GM12891 (cell line): Measurements from ENCODE around the gene PRPSAP1.

Source experiments
- PAX5 ChIP-seq: IDR thresholded peaks from 2 replicates; pipeline ENCODE4 v1.6.1; 2011; ENCODE audit warnings: low read length, moderate library complexity, mild to moderate bottlenecking; ENCODE audit not compliant: insufficient read depth, severe bottlenecking
- POLR2A ChIP-seq: IDR thresholded peaks from 2 replicates; pipeline ENCODE4 v1.6.1; 2011; ENCODE audit warnings: low read depth, low read length, control low read depth
- POLR2AphosphoS5 ChIP-seq: IDR thresholded peaks from 2 replicates; pipeline ENCODE4 v1.6.1; 2011; ENCODE audit warnings: low read depth, low read length, control low read depth
- POU2F2 ChIP-seq: IDR thresholded peaks from 2 replicates; pipeline ENCODE4 v1.6.1; 2011; ENCODE audit warnings: low read depth, mild to moderate bottlenecking, control low read depth, low read length, moderate library complexity
- SPI1 ChIP-seq: IDR thresholded peaks from 2 replicates; pipeline ENCODE4 v1.6.1; 2011; ENCODE audit warnings: low read depth, low read length, control low read depth
- TAF1 ChIP-seq: IDR thresholded peaks from 2 replicates; pipeline ENCODE4 v1.6.1; 2011; ENCODE audit warnings: low read depth, low read length, control low read depth

DNA sequence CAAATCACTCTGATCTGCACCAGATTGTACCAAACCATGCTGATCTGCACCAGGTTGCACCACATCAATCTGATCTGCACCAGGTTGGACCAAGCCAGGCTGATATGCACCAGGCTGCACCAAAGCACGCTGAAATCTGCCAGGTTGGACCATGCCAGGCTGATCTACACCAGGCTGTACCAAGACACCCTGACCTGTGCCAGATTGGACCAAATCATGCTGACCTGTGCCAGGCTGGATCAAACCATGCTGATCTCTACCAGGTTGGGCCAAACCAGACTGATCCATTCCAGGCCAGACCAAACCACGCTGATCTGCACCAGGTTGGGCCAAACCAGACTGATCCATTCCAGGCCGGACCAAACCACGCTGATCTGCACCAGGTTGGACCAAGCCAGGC lies 61.1 kb downstream of the PRPSAP1 start:
- no peak for TF ChIP-seq POLR2A
- no peak for TF ChIP-seq TAF1
- TF ChIP-seq POLR2AphosphoS5: no peak
- TF ChIP-seq PAX5: no peak
- no peak for TF ChIP-seq SPI1
- TF ChIP-seq POU2F2: no peak
